Caco-2 (cell line): ENCODE data around the gene F13A1. TPM values are rescaled to one million over a fixed set of nuclear protein-coding genes. Genes with fewer than 3 reads are reported as not detected.

Experiments
- BruUV-seq: library from RNA; stranded (reverse); fragments of 400-500 nt; replicated peaks from 2 replicates; lab custom pipeline; 2021; lab: Mats Ljungman, UMichigan
- CTCF ChIA-PET: fragments of 300-600 bp; sonication (Branson Sonifier 250); formaldehyde crosslinking; loops from one replicate; lab custom pipeline; 2022; ENCODE audit warnings: antibody characterized with exemption; lab: Charles Lee
- POLR2A ChIA-PET: fragments of 300-600 bp; sonication (Branson Sonifier 250); formaldehyde crosslinking; loops from one replicate; lab custom pipeline; 2022; ENCODE audit warnings: antibody characterized with exemption; lab: Charles Lee
- DNase-seq, 2 experiments: peaks; one replicate each; pipeline versions ENCODE4 v3.0.0 to v3.0.0-alpha.2; 2020 to 2022
- H3K27me3 ChIP-seq: replicated peaks from 2 replicates; pipeline ENCODE4 v1.6.0; 2011; ENCODE audit warnings: low read length; ENCODE audit not compliant: control insufficient read depth, insufficient read depth
- H3K36me3 ChIP-seq: 2 replicates; pipeline ENCODE4 v1.5.1; 2011; ENCODE audit warnings: low read length; ENCODE audit not compliant: control insufficient read depth, insufficient read depth
- H3K4me1 ChIP-seq: fragments of 250-450 bp; sonication (Bioruptor Pico); 2 replicates; pipeline ENCODE4 v1.5.1; 2020; ENCODE audit warnings: mild to moderate bottlenecking
- H3K4me3 ChIP-seq: 2 replicates; pipeline ENCODE4 v1.5.1; 2011; ENCODE audit warnings: low read depth, mild to moderate bottlenecking, control low read depth, low read length
- H3K9me3 ChIP-seq: fragments of 250-450 bp; sonication (Bioruptor Pico); 2 replicates; pipeline ENCODE4 v1.5.1; 2020; ENCODE audit warnings: mild to moderate bottlenecking, moderate library complexity
- H3K27ac Mint-ChIP-seq: one replicate; pipeline ENCODE4 v1.8.0; 2022; ENCODE audit warnings: mixed read lengths; ENCODE audit not compliant: unreplicated experiment
- H3K27me3 Mint-ChIP-seq: one replicate; pipeline ENCODE4 v1.8.0; 2022; ENCODE audit warnings: mixed read lengths; ENCODE audit not compliant: insufficient read depth, unreplicated experiment
- H3K36me3 Mint-ChIP-seq: one replicate; pipeline ENCODE4 v1.8.0; 2022; ENCODE audit warnings: mild to moderate bottlenecking, mixed read lengths; ENCODE audit not compliant: insufficient read depth, unreplicated experiment
- H3K4me1 Mint-ChIP-seq: one replicate; pipeline ENCODE4 v1.8.0; 2022; ENCODE audit warnings: low read depth, mixed read lengths; ENCODE audit not compliant: unreplicated experiment
- H3K4me3 Mint-ChIP-seq: one replicate; pipeline ENCODE4 v1.8.0; 2022; ENCODE audit warnings: mild to moderate bottlenecking, moderate library complexity, mixed read lengths; ENCODE audit not compliant: unreplicated experiment
- H3K9me3 Mint-ChIP-seq: one replicate; pipeline ENCODE4 v1.8.0; 2022; ENCODE audit warnings: mixed read lengths; ENCODE audit not compliant: unreplicated experiment
- CTCF ChIP-seq, 2 experiments: fragments of 200-600 bp in 1 of 2; IDR thresholded peaks; 1 replicate in 1 of 2; 2 replicates in 1 of 2; pipeline versions ENCODE4 v1.5.1 to v1.8.0; 2011 to 2022; ENCODE audit warnings: antibody characterized with exemption in 1 of 2, control low read depth in 1 of 2, inconsistent platforms in 1 of 2, low read depth in 1 of 2, low read length in 1 of 2, mild to moderate bottlenecking in 1 of 2, moderate library complexity in 1 of 2; ENCODE audit not compliant: insufficient read depth in 1 of 2, severe bottlenecking in 1 of 2, unreplicated experiment in 1 of 2
- intact Hi-C: fragments of 100-400 bp; cut with micrococcal nuclease; formaldehyde crosslinking; loops from one replicate; pipeline ENCODE4 v1.10.0; 2022; ENCODE audit not compliant: unreplicated experiment
- total RNA-seq: library from RNA; stranded (reverse); gene quantifications from 2 replicates; pipeline ENCODE4 v1.2.3, GENCODE V29; 2022

F13A1 gene
- total RNA-seq, 1 experiment from 2014 or later: not detected

- Mint-ChIP-seq H3K4me1 (no peaks in the 10 kb centered on the region), H3K36me3 (no peaks in the 10 kb centered on the region), H3K27me3 (peaks cover 4% of the 10 kb centered on the region), H3K27ac (no peak overlapping the region), H3K4me3 (no peak overlapping the region), H3K9me3 (no peaks in the 10 kb centered on the region)
- Histone ChIP-seq H3K36me3 (no peaks in the 10 kb centered on the region), H3K4me1 (no peaks in the 10 kb centered on the region), H3K9me3 (no peaks in the 10 kb centered on the region), H3K27me3 (no peaks in the 10 kb centered on the region), H3K4me3 (no peak overlapping the region)
- ChIA-PET CTCF (no interaction called here), POLR2A (no interaction called here)
- DNase-seq: no peak
- TF ChIP-seq CTCF (IDR thresholded peaks at IDR 0.05; ENCODE audit: insufficient read depth in 1 of 2, low read depth in 1 of 2, low read length in 1 of 2, severe bottlenecking in 1 of 2, unreplicated experiment in 1 of 2): no peak
- intact Hi-C loops: no loop called here
- no TSS peak for BruUV-seq
These were observed 46.3 kb upstream of the F13A1 start for GRCh38 chr6:6366803-6367202.

DNA sequence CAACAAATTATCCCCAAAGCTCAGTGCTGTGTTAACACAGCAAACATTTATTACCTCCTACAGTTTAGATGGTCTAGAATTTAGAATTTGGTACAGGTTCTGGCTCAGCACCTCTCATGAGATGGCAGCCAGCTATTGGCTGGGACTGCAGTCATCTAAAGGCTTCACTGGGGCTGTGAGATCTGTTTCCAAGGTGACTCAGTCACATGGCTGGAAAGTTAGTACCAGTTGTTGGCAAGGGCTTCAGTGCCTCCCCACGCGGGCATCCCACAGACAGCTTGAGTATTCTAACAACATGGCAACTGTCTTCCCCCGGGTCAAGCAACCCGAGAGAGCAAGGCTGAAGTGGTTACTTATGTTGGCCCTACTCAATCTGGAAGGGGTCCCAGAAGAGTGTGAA is 44.8 kb upstream of the F13A1 start:
- no peaks in the 10 kb centered on the region for H3K9me3 ChIP-seq
- DNase-seq: no peak
- Mint-ChIP-seq H3K27me3 (no peaks in the 10 kb centered on the region), H3K27ac (no peak overlapping the region), H3K4me3 (no peak overlapping the region), H3K9me3 (no peaks in the 10 kb centered on the region), H3K36me3 (no peaks in the 10 kb centered on the region), H3K4me1 (no peaks in the 10 kb centered on the region)
- no peaks in the 10 kb centered on the region for H3K36me3 ChIP-seq
- ChIA-PET CTCF (no interaction called here), POLR2A (no interaction called here)
- no peak for TF ChIP-seq CTCF (IDR thresholded peaks at IDR 0.05; ENCODE audit: insufficient read depth in 1 of 2, low read depth in 1 of 2, low read length in 1 of 2, severe bottlenecking in 1 of 2, unreplicated experiment in 1 of 2)
- no peak overlapping the region for H3K4me3 ChIP-seq
- intact Hi-C loops: no loop called here
- no peaks in the 10 kb centered on the region for H3K27me3 ChIP-seq
- no TSS peak for BruUV-seq
- no peaks in the 10 kb centered on the region for H3K4me1 ChIP-seq

DNA sequence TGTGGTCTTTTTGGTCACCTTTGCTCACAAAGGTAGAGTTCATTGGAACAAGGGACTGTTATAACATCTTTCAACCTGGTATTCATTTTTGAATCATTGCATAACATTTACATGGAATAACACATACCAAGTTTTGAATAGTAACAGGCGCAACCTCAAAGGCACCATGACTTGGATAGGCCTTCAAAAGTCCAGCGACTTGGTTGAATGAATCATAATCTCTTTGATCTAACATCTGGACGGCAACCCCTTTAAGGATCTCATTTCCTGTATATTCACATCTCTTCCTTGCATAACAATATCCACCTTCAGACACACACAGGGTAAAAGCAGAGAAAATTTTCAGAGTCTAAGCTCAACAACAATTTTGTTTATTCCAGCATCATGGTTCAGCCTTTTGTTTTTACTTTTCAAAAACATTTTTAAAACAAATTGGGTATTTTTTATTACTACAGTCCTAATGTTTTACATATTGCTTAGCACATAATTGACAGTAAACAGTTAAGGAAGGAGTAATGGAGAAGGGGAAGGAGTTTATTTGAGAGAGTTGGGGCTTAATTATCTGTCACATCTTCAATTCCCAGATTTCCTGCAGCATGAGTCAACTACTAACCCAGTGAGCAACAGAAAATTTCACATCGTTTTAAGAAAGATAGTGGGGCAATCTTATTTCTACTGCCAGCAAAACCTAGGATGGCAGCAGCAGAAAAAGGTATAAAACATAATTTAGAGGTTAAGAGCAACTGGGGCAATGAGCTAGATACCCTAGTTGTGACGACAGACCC is 41.8 kb upstream of the F13A1 start:
- H3K27me3 Mint-ChIP-seq: peaks cover 2% of the 10 kb centered on the region
- POLR2A ChIA-PET: no interaction called here

More for the DNA sequence above, 41.8 kb upstream of the F13A1 start:
- Histone ChIP-seq H3K27me3 (no peaks in the 10 kb centered on the region), H3K9me3 (no peaks in the 10 kb centered on the region), H3K4me3 (no peak overlapping the region), H3K4me1 (no peaks in the 10 kb centered on the region), H3K36me3 (no peaks in the 10 kb centered on the region)
- Mint-ChIP-seq H3K4me1 (no peaks in the 10 kb centered on the region), H3K27ac (no peak overlapping the region), H3K9me3 (no peaks in the 10 kb centered on the region), H3K4me3 (no peak overlapping the region), H3K36me3 (no peaks in the 10 kb centered on the region)
- TF ChIP-seq CTCF (IDR thresholded peaks at IDR 0.05; ENCODE audit: insufficient read depth in 1 of 2, low read depth in 1 of 2, low read length in 1 of 2, severe bottlenecking in 1 of 2, unreplicated experiment in 1 of 2): no peak
- intact Hi-C loops: no loop called here
- no peak for DNase-seq
- CTCF ChIA-PET: no interaction called here
- no TSS peak for BruUV-seq
